ENCODE data around the gene CDKN2C.

DNA sequence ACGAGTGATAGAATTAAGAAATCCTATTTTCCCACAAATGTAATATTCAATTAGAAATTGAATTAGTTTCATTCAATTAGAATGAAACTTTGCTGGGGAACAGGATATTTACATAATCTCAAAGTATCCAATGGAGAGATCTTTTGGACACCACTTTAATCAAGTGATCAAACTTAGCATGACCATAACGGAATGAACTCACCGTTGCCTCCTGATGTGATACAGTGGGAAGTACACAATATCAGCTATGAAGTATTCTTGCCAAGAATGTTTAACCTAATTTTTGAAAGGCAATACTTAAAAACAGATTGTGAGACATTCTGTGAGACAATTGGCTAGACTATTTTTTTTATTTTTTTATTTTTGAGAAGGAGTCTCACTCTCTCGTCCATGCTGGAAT is 16.6 kb downstream of the CDKN2C start:
- TF ChIP-seq, protein P1, sequence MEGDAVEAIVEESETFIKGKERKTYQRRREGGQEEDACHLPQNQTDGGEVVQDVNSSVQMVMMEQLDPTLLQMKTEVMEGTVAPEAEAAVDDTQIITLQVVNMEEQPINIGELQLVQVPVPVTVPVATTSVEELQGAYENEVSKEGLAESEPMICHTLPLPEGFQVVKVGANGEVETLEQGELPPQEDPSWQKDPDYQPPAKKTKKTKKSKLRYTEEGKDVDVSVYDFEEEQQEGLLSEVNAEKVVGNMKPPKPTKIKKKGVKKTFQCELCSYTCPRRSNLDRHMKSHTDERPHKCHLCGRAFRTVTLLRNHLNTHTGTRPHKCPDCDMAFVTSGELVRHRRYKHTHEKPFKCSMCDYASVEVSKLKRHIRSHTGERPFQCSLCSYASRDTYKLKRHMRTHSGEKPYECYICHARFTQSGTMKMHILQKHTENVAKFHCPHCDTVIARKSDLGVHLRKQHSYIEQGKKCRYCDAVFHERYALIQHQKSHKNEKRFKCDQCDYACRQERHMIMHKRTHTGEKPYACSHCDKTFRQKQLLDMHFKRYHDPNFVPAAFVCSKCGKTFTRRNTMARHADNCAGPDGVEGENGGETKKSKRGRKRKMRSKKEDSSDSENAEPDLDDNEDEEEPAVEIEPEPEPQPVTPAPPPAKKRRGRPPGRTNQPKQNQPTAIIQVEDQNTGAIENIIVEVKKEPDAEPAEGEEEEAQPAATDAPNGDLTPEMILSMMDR (IDR thresholded peaks at IDR 0.05): no peak
- TF ChIP-seq POLR2AphosphoS5 (IDR thresholded peaks at IDR 0.05): no peak

All from stomach (tissue), 4 donors.